Neural cell (in vitro differentiated cells): Measurements from ENCODE around the gene GINS1. TPM values are rescaled to one million over a fixed set of nuclear protein-coding genes. Genes with fewer than 3 reads are reported as not detected.
A peak's percentile ranks its signal among the peaks of the same experiment; 100 is the strongest.
"Not testable (repeated sequence)": the region's sequence is repeated elsewhere in the genome, so short reads cannot be mapped to it uniquely, and the experiment has no call there.

Experiments
- H2AFZ ChIP-seq: fragments of 200-600, 300-800 bp; sonication (generic), shearing (Covaris generic); 2 replicates; pipeline ENCODE4 v1.6.0; 2014; ENCODE audit warnings: low read depth, mild to moderate bottlenecking, antibody characterized with exemption, low read length, moderate library complexity
- H3F3A ChIP-seq: fragments of 200-600 bp; shearing (Covaris generic); 2 replicates; pipeline ENCODE4 v1.6.1; 2016; ENCODE audit warnings: mild to moderate bottlenecking, moderate library complexity, mixed read lengths, antibody characterized with exemption, low read length; ENCODE audit not compliant: insufficient read depth, poor library complexity, severe bottlenecking
- H3K27ac ChIP-seq: fragments of 200-600, 300-800 bp; sonication (generic), shearing (Covaris generic); 2 replicates; pipeline ENCODE4 v1.5.1; 2014; ENCODE audit warnings: mild to moderate bottlenecking, low read length, moderate library complexity
- H3K27me3 ChIP-seq: fragments of 300-800, 200-600 bp; sonication (generic), shearing (Covaris generic); 2 replicates; pipeline ENCODE4 v1.6.0; 2014; ENCODE audit warnings: mild to moderate bottlenecking, low read depth, low read length, moderate library complexity; ENCODE audit not compliant: insufficient read depth
- H3K36me3 ChIP-seq: fragments of 300-800, 200-600 bp; sonication (generic), shearing (Covaris generic); 2 replicates; pipeline ENCODE4 v1.5.1; 2014; ENCODE audit warnings: mild to moderate bottlenecking, antibody characterized with exemption, low read length, moderate library complexity; ENCODE audit not compliant: insufficient read depth
- H3K4me2 ChIP-seq: fragments of 300-800, 200-600 bp; sonication (generic), shearing (Covaris generic); 2 replicates; pipeline ENCODE4 v1.6.0; 2014; ENCODE audit warnings: mild to moderate bottlenecking, low read length
- H3K4me3 ChIP-seq: fragments of 300-800, 200-600 bp; sonication (generic), shearing (Covaris generic); 2 replicates; pipeline ENCODE4 v1.5.1; 2014; ENCODE audit warnings: mild to moderate bottlenecking, low read length, moderate library complexity
- H3K79me2 ChIP-seq: fragments of 200-600 bp; shearing (Covaris generic); replicated peaks from 2 replicates; pipeline ENCODE4 v1.6.0; 2014; ENCODE audit warnings: mild to moderate bottlenecking, low read length, moderate library complexity; ENCODE audit not compliant: insufficient read depth
- H3K9ac ChIP-seq: fragments of 300-800, 200-600 bp; sonication (generic), shearing (Covaris generic); 2 replicates; pipeline ENCODE4 v1.6.1; 2016; ENCODE audit warnings: mild to moderate bottlenecking, low read length, mixed read lengths
- H3K9me2 ChIP-seq: fragments of 200-600 bp; shearing (Covaris generic); 2 replicates; pipeline ENCODE4 v1.6.1; 2016; ENCODE audit warnings: mild to moderate bottlenecking, low read length, mixed read lengths; ENCODE audit not compliant: insufficient read depth
- H3K9me3 ChIP-seq: fragments of 200-600, 300-800 bp; sonication (generic), shearing (Covaris generic); 2 replicates; pipeline ENCODE4 v1.6.1; 2016; ENCODE audit warnings: mild to moderate bottlenecking, mixed run types, low read length, moderate library complexity, mixed read lengths
- H4K20me1 ChIP-seq: fragments of 200-600 bp; shearing (Covaris generic); 2 replicates; pipeline ENCODE4 v1.6.1; 2016; ENCODE audit warnings: mild to moderate bottlenecking, mixed run types; ENCODE audit not compliant: insufficient read depth
- CTCF ChIP-seq: fragments of 450-650 bp; IDR thresholded peaks from 2 replicates; pipeline ENCODE4 v1.5.1; 2014; ENCODE audit warnings: antibody characterized with exemption, mild to moderate bottlenecking, moderate library complexity; ENCODE audit not compliant: poor library complexity, severe bottlenecking
- EP300 ChIP-seq: fragments of 450-650 bp; conservative IDR thresholded peaks from 2 replicates; pipeline ENCODE4 v1.6.1; 2014; ENCODE audit warnings: antibody characterized with exemption, mild to moderate bottlenecking, moderate library complexity; ENCODE audit not compliant: poor library complexity, severe bottlenecking
- EZH2 ChIP-seq: fragments of 200-600, 300-800 bp; shearing (Covaris generic), sonication (generic); IDR thresholded peaks from 2 replicates; pipeline ENCODE4 v1.6.1; 2014; ENCODE audit warnings: antibody characterized with exemption, low read length, borderline replicate concordance, mild to moderate bottlenecking; ENCODE audit not compliant: insufficient read depth, poor library complexity, severe bottlenecking
- MXI1 ChIP-seq: fragments of 450-650 bp; conservative IDR thresholded peaks from 2 replicates; pipeline ENCODE4 v1.6.1; 2014; ENCODE audit warnings: antibody characterized with exemption, mild to moderate bottlenecking; ENCODE audit not compliant: poor library complexity, severe bottlenecking
- POLR2AphosphoS5 ChIP-seq: IDR thresholded peaks from 2 replicates; pipeline ENCODE4 v1.6.1; 2012
- RAD21 ChIP-seq: fragments of 450-650 bp; conservative IDR thresholded peaks from 2 replicates; pipeline ENCODE4 v1.6.1; 2014; ENCODE audit warnings: antibody characterized with exemption, mild to moderate bottlenecking, moderate library complexity
- REST ChIP-seq: IDR thresholded peaks from 2 replicates; pipeline ENCODE4 v1.6.1; 2012; ENCODE audit warnings: borderline replicate concordance
- SMC3 ChIP-seq: fragments of 450-650 bp; conservative IDR thresholded peaks from 2 replicates; pipeline ENCODE4 v1.6.1; 2014; ENCODE audit warnings: antibody characterized with exemption, mild to moderate bottlenecking, moderate library complexity; ENCODE audit not compliant: poor library complexity
- TAF1 ChIP-seq: IDR thresholded peaks from 2 replicates; pipeline ENCODE4 v1.6.1; 2012; ENCODE audit warnings: low read depth
- polyA plus RNA-seq: library from polyadenylated mRNA; depleted of rRNA; stranded (reverse); fragments of >200 nt; gene quantifications from 2 replicates; pipeline ENCODE4 v1.2.3, GENCODE V29; 2014

Gene GINS1
- polyA plus RNA-seq, 1 donor from 2014 or later = 4.5 TPM

- Histone ChIP-seq H3K9ac (no peak overlapping the region), H3K4me2 (no peak overlapping the region), H3K27ac (no peak overlapping the region), H4K20me1 (no peaks in the 10 kb centered on the region), H3K9me3 (no peaks in the 10 kb centered on the region), H3F3A (no peaks in the 10 kb centered on the region), H3K9me2 (no peaks in the 10 kb centered on the region), H3K27me3 (no peaks in the 10 kb centered on the region), H3K79me2 (no peaks in the 10 kb centered on the region), H3K36me3 (peaks cover 4% of the 10 kb centered on the region), H3K4me3 (no peak overlapping the region), H2AFZ (no peak overlapping the region)
- TF ChIP-seq EZH2 (no peak), RAD21 (peak; percentile 48), EP300 (no peak), POLR2AphosphoS5 (no peak), SMC3 (peak; percentile 18), CTCF (peak; percentile 48), MXI1 (no peak), TAF1 (no peak)
Observed at GRCh38 chr20:25470045-25470444, 62.6 kb downstream of the GINS1 start.

- Histone ChIP-seq H3K36me3 (peaks cover 4% of the 10 kb centered on the region), H3K27ac (no peak overlapping the region), H3K27me3 (no peaks in the 10 kb centered on the region), H3K4me3 (no peak overlapping the region), H2AFZ (no peak overlapping the region), H4K20me1 (no peaks in the 10 kb centered on the region), H3K4me2 (no peak overlapping the region), H3K79me2 (no peaks in the 10 kb centered on the region), H3K9ac (no peak overlapping the region), H3F3A (no peaks in the 10 kb centered on the region), H3K9me3 (no peaks in the 10 kb centered on the region), H3K9me2 (no peaks in the 10 kb centered on the region)
- TF ChIP-seq POLR2AphosphoS5 = no peak
- TF ChIP-seq REST = no peak
- TF ChIP-seq EP300 = no peak
- no peak for TF ChIP-seq SMC3
- no peak for TF ChIP-seq TAF1
- no peak for TF ChIP-seq EZH2
- TF ChIP-seq RAD21 = no peak
- no peak for TF ChIP-seq CTCF
- TF ChIP-seq MXI1 = no peak
Observed at GRCh38 chr20:25471020-25471419, 63.5 kb downstream of the GINS1 start.

- H3K9me3 ChIP-seq, H4K20me1 ChIP-seq, H2AFZ ChIP-seq, H3K27ac ChIP-seq, H3K79me2 ChIP-seq, H3K4me3 ChIP-seq, H3K9me2 ChIP-seq, H3K4me2 ChIP-seq, H3F3A ChIP-seq, H3K9ac ChIP-seq, H3K27me3 ChIP-seq, H3K36me3 ChIP-seq: not testable (repeated sequence)
Observed at GRCh38 chr20:25473297-25473696, 65.8 kb downstream of the GINS1 start.
